Sigmoid colon (tissue), 4 donors: ENCODE measurements around the gene SDR42E2.

Source experiments
- EP300 ChIP-seq, 4 donors: sonication (generic); formaldehyde crosslinking; IDR thresholded peaks; one replicate each; pipeline ENCODE4 v1.6.1; 2017; ENCODE audit warnings: antibody characterized with exemption in 4 of 4
- POLR2AphosphoS5 ChIP-seq, 4 donors: sonication (generic); formaldehyde crosslinking; IDR thresholded peaks; one replicate each; pipeline ENCODE4 v1.6.1; 2017; ENCODE audit warnings: antibody characterized with exemption in 4 of 4
- TF ChIP-seq, protein P1 (sequence below), 4 experiments: fragments of 450-650 bp in 3 of 4; fragments of 200-600 bp in 1 of 4; IDR thresholded peaks; one replicate each; pipeline ENCODE4 v1.5.1; 2016 to 2019; ENCODE audit warnings: antibody characterized with exemption in 4 of 4, mild to moderate bottlenecking in 3 of 4, moderate library complexity in 2 of 4

DNA sequence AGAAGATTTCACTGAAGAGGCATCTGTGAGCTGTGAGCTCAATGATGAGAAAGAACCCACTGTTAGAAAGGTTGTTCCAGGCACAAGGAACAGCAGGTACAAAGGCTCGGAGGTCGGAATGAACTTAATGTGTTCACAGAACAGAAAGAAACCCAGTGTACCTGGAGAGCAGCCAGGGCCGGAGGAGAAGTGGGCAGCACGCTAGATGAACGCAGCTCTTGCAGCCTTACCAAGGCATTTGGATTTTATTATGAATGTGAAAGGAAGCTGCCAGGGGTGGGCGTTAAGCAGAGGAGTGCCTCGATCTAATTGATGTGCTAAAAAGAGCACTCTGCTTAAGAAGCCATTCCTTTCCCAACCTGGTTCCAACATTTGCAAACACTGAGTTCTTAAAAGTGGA is 62.8 kb downstream of the SDR42E2 start:
- TF ChIP-seq, protein P1, sequence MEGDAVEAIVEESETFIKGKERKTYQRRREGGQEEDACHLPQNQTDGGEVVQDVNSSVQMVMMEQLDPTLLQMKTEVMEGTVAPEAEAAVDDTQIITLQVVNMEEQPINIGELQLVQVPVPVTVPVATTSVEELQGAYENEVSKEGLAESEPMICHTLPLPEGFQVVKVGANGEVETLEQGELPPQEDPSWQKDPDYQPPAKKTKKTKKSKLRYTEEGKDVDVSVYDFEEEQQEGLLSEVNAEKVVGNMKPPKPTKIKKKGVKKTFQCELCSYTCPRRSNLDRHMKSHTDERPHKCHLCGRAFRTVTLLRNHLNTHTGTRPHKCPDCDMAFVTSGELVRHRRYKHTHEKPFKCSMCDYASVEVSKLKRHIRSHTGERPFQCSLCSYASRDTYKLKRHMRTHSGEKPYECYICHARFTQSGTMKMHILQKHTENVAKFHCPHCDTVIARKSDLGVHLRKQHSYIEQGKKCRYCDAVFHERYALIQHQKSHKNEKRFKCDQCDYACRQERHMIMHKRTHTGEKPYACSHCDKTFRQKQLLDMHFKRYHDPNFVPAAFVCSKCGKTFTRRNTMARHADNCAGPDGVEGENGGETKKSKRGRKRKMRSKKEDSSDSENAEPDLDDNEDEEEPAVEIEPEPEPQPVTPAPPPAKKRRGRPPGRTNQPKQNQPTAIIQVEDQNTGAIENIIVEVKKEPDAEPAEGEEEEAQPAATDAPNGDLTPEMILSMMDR (IDR thresholded peaks at IDR 0.05) = no peak
- TF ChIP-seq EP300 (IDR thresholded peaks at IDR 0.05) (peak; percentile 39 to 80 (median 48)), POLR2AphosphoS5 (IDR thresholded peaks at IDR 0.05) (peak in 3 of 4 donors; percentile 33 to 58 (median 34))
